OCI-LY7 (cell line): ENCODE measurements around the gene PFDN1. TPM values are rescaled to one million over a fixed set of nuclear protein-coding genes. Genes with fewer than 3 reads are reported as not detected.

ENCODE experiments used
- BruUV-seq: library from RNA; stranded (reverse); fragments of 400-500 nt; replicated peaks from 2 replicates; lab custom pipeline; 2021; lab: Mats Ljungman, UMichigan
- CTCF ChIA-PET: fragments of 300-600 bp; sonication (Branson Sonifier 250); formaldehyde crosslinking; loops from one replicate; lab custom pipeline; 2022; ENCODE audit warnings: antibody characterized with exemption; ENCODE audit not compliant: unreplicated experiment; lab: Charles Lee
- POLR2A ChIA-PET: fragments of 300-600 bp; sonication (Branson Sonifier 250); formaldehyde crosslinking; loops from one replicate; lab custom pipeline; 2022; ENCODE audit warnings: antibody characterized with exemption; lab: Charles Lee
- DNase-seq: peaks from one replicate; pipeline ENCODE4 v3.0.0-alpha.2; 2015; ENCODE audit warnings: low spot score
- H2AFZ ChIP-seq: fragments of 200-600 bp; sonication (generic), shearing (Covaris generic); 2 replicates; pipeline ENCODE4 v1.6.1; 2014; ENCODE audit warnings: mild to moderate bottlenecking, antibody characterized with exemption, low read length, moderate library complexity
- H3K27ac ChIP-seq: fragments of 200-600 bp; sonication (generic); 2 replicates; pipeline ENCODE4 v1.5.1; 2014; ENCODE audit warnings: mixed run types, low read depth, mild to moderate bottlenecking, moderate library complexity, low read length, inconsistent platforms; ENCODE audit not compliant: poor library complexity, severe bottlenecking
- H3K36me3 ChIP-seq: fragments of 200-600 bp; sonication (generic); 2 replicates; pipeline ENCODE4 v1.6.1; 2014; ENCODE audit warnings: mild to moderate bottlenecking, antibody characterized with exemption, low read length, moderate library complexity, mixed read lengths; ENCODE audit not compliant: insufficient read depth
- H3K4me1 ChIP-seq: fragments of 200-600 bp; sonication (generic); 2 replicates; pipeline ENCODE4 v1.5.1; 2014; ENCODE audit warnings: mild to moderate bottlenecking, low read length; ENCODE audit not compliant: insufficient read depth, poor library complexity, severe bottlenecking
- H3K4me2 ChIP-seq: fragments of 200-600 bp; sonication (generic); 2 replicates; pipeline ENCODE4 v1.6.1; 2014; ENCODE audit warnings: mild to moderate bottlenecking, low read length
- H3K4me3 ChIP-seq: fragments of 200-600 bp; sonication (generic); 2 replicates; pipeline ENCODE4 v1.5.1; 2014; ENCODE audit warnings: mild to moderate bottlenecking, low read depth, low read length; ENCODE audit not compliant: poor library complexity, severe bottlenecking
- H3K79me2 ChIP-seq: fragments of 200-600 bp; sonication (generic); 2 replicates; pipeline ENCODE4 v1.6.1; 2016; ENCODE audit warnings: low read depth, mild to moderate bottlenecking, low read length, moderate library complexity, mixed read lengths; ENCODE audit not compliant: insufficient read depth
- H3K9me2 ChIP-seq: fragments of 200-600 bp; sonication (generic); 2 replicates; pipeline ENCODE4 v1.6.1; 2016; ENCODE audit warnings: mild to moderate bottlenecking, low read length, mixed read lengths; ENCODE audit not compliant: insufficient read depth
- H3K9me3 ChIP-seq: fragments of 200-600 bp; sonication (generic); 2 replicates; pipeline ENCODE4 v1.6.1; 2014; ENCODE audit warnings: mild to moderate bottlenecking, mixed run types, low read length, mixed read lengths
- H4K20me1 ChIP-seq: fragments of 200-600 bp; sonication (generic); 2 replicates; pipeline ENCODE4 v1.6.1; 2014; ENCODE audit warnings: mild to moderate bottlenecking, antibody characterized with exemption, low read length, moderate library complexity, mixed read lengths; ENCODE audit not compliant: insufficient read depth
- CTCF ChIP-seq: fragments of 200-600 bp; sonication (generic); conservative IDR thresholded peaks from 2 replicates; pipeline ENCODE4 v1.5.1; 2014; ENCODE audit warnings: mild to moderate bottlenecking, antibody characterized with exemption, low read length, moderate library complexity, mixed read lengths
- EZH2phosphoT487 ChIP-seq: fragments of 200-600 bp; sonication (generic); IDR thresholded peaks from 2 replicates; pipeline ENCODE4 v1.6.1; 2018; ENCODE audit warnings: low read depth, borderline replicate concordance, mild to moderate bottlenecking, mixed run types, antibody characterized with exemption, low read length, moderate library complexity, mixed read lengths
- intact Hi-C: fragments of 100-400 bp; cut with micrococcal nuclease; formaldehyde crosslinking; loops from one replicate; pipeline ENCODE4 v1.10.0; 2022; ENCODE audit not compliant: unreplicated experiment
- total RNA-seq, 2 experiments: library from RNA; depleted of rRNA in 1 of 2; stranded (reverse); fragments of >200 nt in 1 of 2; shearing (Covaris generic) in 1 of 2; gene quantifications; 2 replicates each; pipeline ENCODE4 v1.2.3, GENCODE V29; 2014 to 2022

The PFDN1 gene
- total RNA-seq, 2 experiments from 2014 or later, result 51.3 to 73.9 TPM

GRCh38 chr5:140342287-140342686, 39.4 kb upstream of the PFDN1 start:
- POLR2A ChIA-PET, result interaction anchor here (0.7 to 3.2 kb wide), 5 partner anchors 10 to 61 kb away, joined by 3 to 10 read pairs (median 5); partner anchors contain the start of gene PFDN1

GRCh38 chr5:140341591-140341990, 38.7 kb upstream of the PFDN1 start:
- no peak for TF ChIP-seq CTCF
- TF ChIP-seq EZH2phosphoT487, result no peak
- no peak for DNase-seq
- Histone ChIP-seq H3K36me3 (peaks cover 3% of the 10 kb centered on the region; the same call in 1 of the 2 replicates), H4K20me1 (no peaks in the 10 kb centered on the region), H3K9me3 (no peaks in the 10 kb centered on the region), H3K79me2 (no peaks in the 10 kb centered on the region), H2AFZ (peak overlapping the region; percentile 89; the same call in 1 of the 2 replicates), H3K9me2 (no peaks in the 10 kb centered on the region), H3K27ac (peak overlapping the region; percentile 50), H3K4me2 (peak overlapping the region; percentile 61), H3K4me3 (no peak overlapping the region), H3K4me1 (peaks cover 53% of the 10 kb centered on the region)
- intact Hi-C loops, result no loop called here
- no TSS peak for BruUV-seq
- ChIA-PET POLR2A (interaction anchor here (0.9 to 1.4 kb wide), 3 partner anchors 49 to 96 kb away, joined by 3 to 5 read pairs (median 4); no protein-coding TSS in a partner anchor), CTCF (interaction anchor here (0.6 to 1.0 kb wide), 2 partner anchors 97 to 98 kb away, joined by 3 read pairs; no protein-coding TSS in a partner anchor)

More at GRCh38 chr5:140342287-140342686, 39.4 kb upstream of the PFDN1 start:
- Histone ChIP-seq H3K4me3 (peak overlapping the region; percentile 16), H3K4me1 (peaks cover 59% of the 10 kb centered on the region), H3K9me3 (no peaks in the 10 kb centered on the region), H3K27ac (peak overlapping the region; percentile 50), H3K79me2 (no peaks in the 10 kb centered on the region), H4K20me1 (no peaks in the 10 kb centered on the region), H3K9me2 (no peaks in the 10 kb centered on the region), H3K4me2 (peak overlapping the region; percentile 61), H2AFZ (peak overlapping the region; percentile 89), H3K36me3 (peaks cover 3% of the 10 kb centered on the region; the same call in 1 of the 2 replicates)
- peak; percentile 78 for DNase-seq
- TF ChIP-seq CTCF, result no peak
- TF ChIP-seq EZH2phosphoT487, result no peak
- CTCF ChIA-PET, result interaction anchor here (1.0 to 1.4 kb wide), 2 partner anchors 10 to 98 kb away, joined by 3 to 4 read pairs; no protein-coding TSS in a partner anchor
- no TSS peak for BruUV-seq
- intact Hi-C loops, result no loop called here

- POLR2A ChIA-PET, result interaction anchor here (0.6 to 1.4 kb wide), 6 partner anchors 13 to 410 kb away, joined by 3 to 8 read pairs (median 5); no protein-coding TSS in a partner anchor
- no peaks in the 10 kb centered on the region for H4K20me1 ChIP-seq
- no peak for TF ChIP-seq CTCF
- TF ChIP-seq EZH2phosphoT487, result no peak
- H3K9me3 ChIP-seq, result no peaks in the 10 kb centered on the region
- no peaks in the 10 kb centered on the region for H3K79me2 ChIP-seq
- peaks cover 49% of the 10 kb centered on the region for H3K4me1 ChIP-seq
- intact Hi-C loops, result no loop called here
- DNase-seq, result no peak
- no TSS peak for BruUV-seq
- CTCF ChIA-PET, result no interaction called here
- H3K9me2 ChIP-seq, result no peaks in the 10 kb centered on the region
- H3K4me3 ChIP-seq, result no peak overlapping the region
- H2AFZ ChIP-seq, result no peak overlapping the region
- no peak overlapping the region for H3K27ac ChIP-seq
- H3K4me2 ChIP-seq, result peak overlapping the region; percentile 30; the same call in 1 of the 2 replicates
- peaks cover 3% of the 10 kb centered on the region; the same call in 1 of the 2 replicates for H3K36me3 ChIP-seq
These were observed 37.8 kb upstream of the PFDN1 start for GRCh38 chr5:140340605-140341121.
